Gastroesophageal sphincter (tissue), 4 donors: Measurements from ENCODE around the gene FAM236D. TPM values are rescaled to one million over a fixed set of nuclear protein-coding genes. Genes with fewer than 3 reads are reported as not detected.

Experiments
- total RNA-seq, 4 donors: library from RNA; depleted of rRNA; stranded (reverse); fragments of >200 nt; gene quantifications; one replicate each; pipeline ENCODE4 v1.1.0, GENCODE V29; 2016

FAM236D gene
- total RNA-seq, 4 donors from 2014 or later: not detected

Other genes starting within 250 kb of the FAM236D start
- 10 to 100 TPM; 15.7 to 34.2 (median 25.6) TPM for gene HDAC8, start 235.4 kb downstream of the FAM236D start, total RNA-seq
- gene PHKA1, start 93.9 kb downstream of the FAM236D start, total RNA-seq: 10 to 100 TPM in 3 of 4 donors, 1 to 10 TPM in 1; 4.5 to 22.9 (median 15.7) TPM
- not detected for gene DMRTC1B, start 31.3 kb downstream of the FAM236D start, total RNA-seq
- gene FAM236B, start 25.6 kb downstream of the FAM236D start, total RNA-seq: not detected
- not detected for gene FAM236C, start 104.4 kb upstream of the FAM236D start, total RNA-seq
- gene FAM236A, start 130.0 kb upstream of the FAM236D start, total RNA-seq: not detected
- gene DMRTC1, start 135.6 kb upstream of the FAM236D start, total RNA-seq: under 1 TPM in 1 of 4 donors, not detected in 3; 0.81 TPM
- gene PABPC1L2B, start 194.7 kb upstream of the FAM236D start, total RNA-seq: not detected